ENCODE data around the gene CFTR.
"Not testable (repeated sequence)": the region's sequence is repeated elsewhere in the genome, so short reads cannot be mapped to it uniquely, and the experiment has no call there.

The CFTR gene

GRCh38 chr7:117502331-117502730 is 22.5 kb downstream of the CFTR start:
- DNase-seq = no peak

GRCh38 chr7:117505238-117505637 is 25.4 kb downstream of the CFTR start:
- no peak for DNase-seq

GRCh38 chr7:117508676-117509075 is 28.9 kb downstream of the CFTR start:
- DNase-seq = no peak

- DNase-seq = not testable (repeated sequence)
These were observed 37.4 kb downstream of the CFTR start for GRCh38 chr7:117517194-117517593.

DNA sequence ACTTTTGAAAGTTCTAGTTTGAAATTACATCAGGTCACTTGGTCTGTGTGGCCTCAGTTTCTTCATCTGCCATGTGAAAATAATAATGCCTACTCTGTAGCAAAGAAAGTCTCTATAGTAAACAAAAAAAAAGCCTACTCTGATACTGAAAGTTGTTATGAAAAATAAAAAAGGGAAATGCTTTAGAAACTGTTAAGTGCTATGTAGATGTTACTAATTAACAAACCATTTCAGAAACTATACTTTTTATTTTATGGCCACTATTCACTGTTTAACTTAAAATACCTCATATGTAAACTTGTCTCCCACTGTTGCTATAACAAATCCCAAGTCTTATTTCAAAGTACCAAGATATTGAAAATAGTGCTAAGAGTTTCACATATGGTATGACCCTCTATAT is 50.6 kb downstream of the CFTR start:
- DNase-seq = no peak

- DNase-seq = no peak
These were observed 51.9 kb downstream of the CFTR start for GRCh38 chr7:117531595-117532244.

DNA sequence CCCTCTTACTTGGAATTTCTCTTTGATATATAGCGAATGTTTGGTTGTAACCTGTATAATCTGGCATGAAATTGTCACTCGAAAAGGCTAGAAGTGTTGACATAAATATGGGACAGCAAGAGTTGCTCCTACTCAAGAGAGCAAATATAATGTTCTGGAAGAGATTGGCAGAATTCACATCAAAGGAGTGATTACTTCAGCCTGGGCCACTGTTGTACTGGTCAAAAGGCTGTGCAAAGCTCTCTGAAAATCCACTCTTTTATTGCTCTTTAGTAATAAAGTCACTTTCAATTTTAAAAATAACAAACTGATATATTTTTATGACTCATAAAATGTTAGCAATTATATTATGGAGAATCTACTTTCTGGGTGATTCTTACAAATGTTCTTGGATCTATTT is 58.2 kb downstream of the CFTR start:
- DNase-seq = no peak

DNA sequence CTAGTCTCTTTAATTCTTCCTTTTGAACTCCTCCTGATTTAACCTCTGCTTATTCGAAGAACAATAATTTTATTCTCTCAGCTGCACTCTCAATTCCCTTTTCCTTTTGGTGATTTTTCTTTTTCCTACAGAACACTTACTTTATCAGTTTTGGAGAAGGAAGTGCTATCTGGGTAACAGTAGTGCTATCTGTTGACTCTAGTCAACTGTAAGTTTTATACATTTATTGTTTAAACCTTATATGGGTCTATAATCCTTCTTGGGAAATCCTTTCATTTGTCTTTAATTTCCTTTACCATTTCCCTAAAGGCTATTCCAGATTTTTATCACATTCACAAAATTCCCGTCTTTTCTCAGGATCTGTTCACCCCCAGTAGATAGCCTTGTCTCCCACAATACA is 64.2 kb downstream of the CFTR start:
- no peak for DNase-seq

GRCh38 chr7:117548035-117548434 is 68.2 kb downstream of the CFTR start:
- DNase-seq = no peak

GRCh38 chr7:117550625-117551024 is 70.8 kb downstream of the CFTR start:
- DNase-seq = no peak

GRCh38 chr7:117552660-117553059 is 72.8 kb downstream of the CFTR start:
- DNase-seq = no peak

GRCh38 chr7:117555260-117555659 is 75.4 kb downstream of the CFTR start:
- no peak for DNase-seq

DNA sequence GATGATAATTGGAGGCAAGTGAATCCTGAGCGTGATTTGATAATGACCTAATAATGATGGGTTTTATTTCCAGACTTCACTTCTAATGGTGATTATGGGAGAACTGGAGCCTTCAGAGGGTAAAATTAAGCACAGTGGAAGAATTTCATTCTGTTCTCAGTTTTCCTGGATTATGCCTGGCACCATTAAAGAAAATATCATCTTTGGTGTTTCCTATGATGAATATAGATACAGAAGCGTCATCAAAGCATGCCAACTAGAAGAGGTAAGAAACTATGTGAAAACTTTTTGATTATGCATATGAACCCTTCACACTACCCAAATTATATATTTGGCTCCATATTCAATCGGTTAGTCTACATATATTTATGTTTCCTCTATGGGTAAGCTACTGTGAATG is 79.6 kb downstream of the CFTR start:
- DNase-seq = no peak

GRCh38 chr7:117560030-117560429 is 80.2 kb downstream of the CFTR start:
- no peak for DNase-seq

DNA sequence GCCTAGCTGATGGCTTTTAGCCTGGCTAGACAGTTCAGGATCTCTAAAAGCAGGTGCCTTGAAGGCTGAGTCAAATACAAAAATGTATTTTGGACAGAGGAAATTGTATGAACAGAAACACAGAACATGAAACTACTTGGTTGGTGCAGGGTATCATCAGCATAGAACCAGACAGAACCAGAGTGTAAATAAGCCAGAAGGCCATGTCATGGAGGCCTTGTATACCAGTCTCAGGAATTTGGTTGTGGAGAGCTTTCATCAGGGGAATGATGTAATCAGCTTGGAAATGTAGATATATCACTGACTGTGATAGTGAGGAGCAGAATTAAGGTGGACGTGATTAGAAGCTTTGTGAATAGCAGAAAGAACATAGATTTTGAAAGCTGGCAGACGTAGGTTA is 82.9 kb downstream of the CFTR start:
- DNase-seq = no peak

DNA sequence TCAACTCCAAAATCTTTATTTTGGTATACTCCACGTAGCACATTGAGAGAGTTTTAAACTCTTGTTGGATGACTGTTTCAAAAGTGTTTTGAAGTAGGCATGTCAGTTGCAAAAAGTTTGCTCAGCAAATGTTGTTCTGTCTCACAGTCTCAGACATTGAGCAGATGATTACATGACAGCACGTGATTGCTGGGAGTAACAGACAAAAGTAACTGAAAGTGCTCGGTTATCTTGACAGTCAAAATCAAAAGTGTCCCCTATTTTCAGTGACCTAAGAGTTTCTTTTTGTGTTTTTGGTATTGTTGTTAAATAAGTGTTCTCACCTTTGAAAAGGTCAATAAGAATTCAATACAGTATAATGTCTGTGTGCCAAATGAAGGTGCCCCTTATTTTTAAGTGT is 84.3 kb downstream of the CFTR start:
- DNase-seq = no peak

GRCh38 chr7:117564627-117565026 is 84.8 kb downstream of the CFTR start:
- DNase-seq = no peak

GRCh38 chr7:117565226-117565625 is 85.4 kb downstream of the CFTR start:
- no peak for DNase-seq

DNA sequence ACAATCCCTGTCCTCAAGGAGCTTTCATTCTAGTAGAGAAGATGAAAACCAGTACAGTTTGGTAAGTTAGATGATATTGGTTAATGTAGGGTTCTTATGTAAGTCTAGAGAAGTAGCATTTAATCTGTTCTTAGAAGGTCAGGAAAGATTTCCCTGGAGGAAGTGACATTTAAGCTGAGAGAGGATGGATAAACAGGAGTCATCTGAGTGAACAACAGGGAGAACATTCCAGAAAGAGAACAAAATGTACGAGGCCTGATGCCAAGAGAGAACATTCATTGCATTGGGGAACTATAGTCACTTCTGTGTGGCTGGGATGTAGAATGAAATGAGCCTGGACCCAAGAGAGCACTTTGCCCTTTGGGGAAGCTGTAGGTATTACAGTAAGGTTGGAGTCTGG is 88.0 kb downstream of the CFTR start:
- no peak for DNase-seq

DNA sequence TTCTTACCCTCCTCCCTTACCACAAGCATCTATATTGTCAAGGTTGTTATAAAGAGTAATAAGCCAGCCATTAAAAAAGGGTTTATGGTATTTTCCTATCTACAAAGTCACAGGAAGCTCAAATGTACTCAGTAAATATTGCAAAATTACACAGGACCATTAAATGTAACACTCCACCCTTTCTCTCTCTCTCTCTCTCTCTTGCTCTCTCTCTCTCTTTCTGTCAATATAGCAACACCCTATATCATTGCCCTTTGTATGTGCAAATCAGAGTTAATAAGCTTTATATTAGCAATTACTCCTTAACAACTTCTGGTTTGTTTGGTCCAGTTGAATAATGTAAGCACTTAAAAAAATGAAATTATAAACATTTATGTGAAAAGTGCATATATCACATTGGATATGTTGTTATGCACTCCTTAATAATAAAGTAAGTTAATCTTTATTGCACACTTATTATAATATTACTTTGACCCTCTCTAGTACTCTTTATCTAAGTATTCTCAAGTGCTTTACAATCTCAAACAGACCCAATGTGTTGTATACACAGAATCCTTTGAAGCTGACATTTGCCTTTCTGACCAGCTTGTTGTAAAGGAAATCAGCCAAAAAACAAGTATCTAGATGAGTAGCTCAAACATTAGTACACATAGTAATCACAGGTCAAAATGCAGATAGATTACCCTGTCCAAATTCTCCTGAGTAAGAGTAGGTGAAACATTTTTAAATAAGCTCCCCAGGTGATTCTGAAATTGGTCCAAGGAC is 93.2 kb downstream of the CFTR start:
- no peak for DNase-seq

DNA sequence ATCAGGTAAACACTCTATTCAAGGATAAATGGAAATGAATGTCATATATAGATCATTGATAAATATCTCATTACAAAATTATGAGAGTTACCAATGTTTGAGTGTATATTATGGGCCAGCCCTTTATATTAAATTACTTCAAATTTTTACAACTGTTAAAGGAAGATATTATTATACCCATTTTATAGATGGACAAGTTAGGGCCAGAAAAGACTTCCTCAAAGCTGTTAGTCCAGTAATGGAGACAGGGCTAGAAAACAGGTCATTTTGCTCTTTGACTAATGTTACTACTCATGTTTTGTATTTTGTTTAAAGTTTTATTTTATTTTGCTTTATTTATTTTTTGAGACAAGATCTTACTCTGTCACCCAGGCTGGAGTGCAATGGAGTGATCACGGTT is 101.6 kb downstream of the CFTR start:
- no peak for DNase-seq

DNA sequence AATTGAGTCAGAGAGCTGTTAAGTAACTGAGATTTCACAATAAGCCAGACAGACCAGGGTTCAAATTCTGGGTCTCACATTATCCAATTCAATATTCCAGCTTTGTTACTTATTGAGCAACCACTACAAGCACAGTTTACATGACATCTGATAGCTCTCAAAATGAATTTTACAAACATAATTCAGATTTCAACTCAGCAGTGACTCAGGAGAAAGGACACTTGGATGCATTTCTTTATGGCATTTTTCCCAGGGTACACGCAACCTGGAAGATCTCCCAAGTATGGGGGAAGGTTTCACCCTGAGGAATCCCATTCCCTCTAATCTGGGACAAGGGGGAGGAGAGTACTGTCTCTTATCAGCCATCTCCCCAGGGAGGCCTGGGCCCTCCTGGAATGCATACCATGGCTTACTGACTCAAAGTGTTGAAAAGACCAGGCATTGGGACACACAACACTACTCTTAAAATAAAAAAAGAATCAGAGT is 102.4 kb downstream of the CFTR start:
- peak; percentile 96 for DNase-seq

GRCh38 chr7:117587931-117588330 is 108.1 kb downstream of the CFTR start:
- no peak for DNase-seq

- peak; percentile 16 for DNase-seq
These were observed 108.5 kb downstream of the CFTR start for GRCh38 chr7:117588352-117588794.

DNA sequence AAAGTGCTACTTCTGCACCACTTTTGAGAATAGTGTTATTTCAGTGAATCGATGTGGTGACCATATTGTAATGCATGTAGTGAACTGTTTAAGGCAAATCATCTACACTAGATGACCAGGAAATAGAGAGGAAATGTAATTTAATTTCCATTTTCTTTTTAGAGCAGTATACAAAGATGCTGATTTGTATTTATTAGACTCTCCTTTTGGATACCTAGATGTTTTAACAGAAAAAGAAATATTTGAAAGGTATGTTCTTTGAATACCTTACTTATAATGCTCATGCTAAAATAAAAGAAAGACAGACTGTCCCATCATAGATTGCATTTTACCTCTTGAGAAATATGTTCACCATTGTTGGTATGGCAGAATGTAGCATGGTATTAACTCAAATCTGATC is 110.4 kb downstream of the CFTR start:
- DNase-seq = no peak

All from fibroblast of skin of right biceps (primary cell).